Measurements from ENCODE around the gene FMN1. TPM values are rescaled to one million over a fixed set of nuclear protein-coding genes. Genes with fewer than 3 reads are reported as not detected.

The FMN1 gene
- total RNA-seq, 1 experiment from 2014 or later, result 3.9 TPM

DNA sequence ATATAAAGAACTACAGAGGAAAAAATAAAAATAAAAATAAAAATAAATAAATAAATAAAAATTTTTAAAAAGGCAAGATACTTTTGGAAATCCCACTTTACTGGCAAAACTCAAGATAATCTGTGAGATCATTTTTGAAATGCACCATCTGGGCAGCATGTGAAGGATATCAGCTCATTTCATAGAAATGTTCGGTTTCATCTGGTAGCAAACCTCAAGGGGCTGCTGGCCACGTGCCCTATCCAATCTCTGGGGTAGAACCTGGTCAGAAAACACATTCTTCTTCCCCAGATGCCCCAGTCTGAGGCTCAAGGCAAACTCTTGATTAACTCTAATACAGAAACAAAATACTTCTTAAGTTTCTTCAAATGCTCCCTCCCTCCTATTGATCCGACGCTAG lies 166.0 kb downstream of the FMN1 start:
- Histone ChIP-seq H3K4me3 (ENCODE audit: low read depth in 2 of 2, low read length in 2 of 2) (no peak overlapping the region), H3K27me3 (ENCODE audit: control insufficient read depth, insufficient read depth, low read length) (no peaks in the 10 kb centered on the region), H3K27ac (ENCODE audit: low read length) (no peak overlapping the region), H3K9me3 (ENCODE audit: control insufficient read depth, insufficient read depth, low read depth, low read length) (no peaks in the 10 kb centered on the region), H3K4me1 (ENCODE audit: control insufficient read depth, insufficient read depth, low read length) (no peaks in the 10 kb centered on the region), H3K36me3 (ENCODE audit: control insufficient read depth, insufficient read depth, low read length) (no peaks in the 10 kb centered on the region; the same call in 1 of the 2 replicates)
- ATAC-seq (no peak), DNase-seq (ENCODE audit: low read depth, low spot score) (no peak)
- in situ Hi-C loops (cut with HindIII; ENCODE audit: low pct_unique_long_range_greater_than_20kb, low sequenced_read_pairs), result no loop called here
- no TSS peak for BruUV-seq (replicated peaks)
- ChIA-PET POLR2A (no interaction called here), CTCF (no interaction called here)
- intact Hi-C loops (cut with micrococcal nuclease; ENCODE audit: unreplicated experiment), result no loop called here
- TF ChIP-seq POLR2AphosphoS5 (IDR thresholded peaks at IDR 0.05; ENCODE audit: low read depth, low read length), result no peak
- TF ChIP-seq, protein P1, sequence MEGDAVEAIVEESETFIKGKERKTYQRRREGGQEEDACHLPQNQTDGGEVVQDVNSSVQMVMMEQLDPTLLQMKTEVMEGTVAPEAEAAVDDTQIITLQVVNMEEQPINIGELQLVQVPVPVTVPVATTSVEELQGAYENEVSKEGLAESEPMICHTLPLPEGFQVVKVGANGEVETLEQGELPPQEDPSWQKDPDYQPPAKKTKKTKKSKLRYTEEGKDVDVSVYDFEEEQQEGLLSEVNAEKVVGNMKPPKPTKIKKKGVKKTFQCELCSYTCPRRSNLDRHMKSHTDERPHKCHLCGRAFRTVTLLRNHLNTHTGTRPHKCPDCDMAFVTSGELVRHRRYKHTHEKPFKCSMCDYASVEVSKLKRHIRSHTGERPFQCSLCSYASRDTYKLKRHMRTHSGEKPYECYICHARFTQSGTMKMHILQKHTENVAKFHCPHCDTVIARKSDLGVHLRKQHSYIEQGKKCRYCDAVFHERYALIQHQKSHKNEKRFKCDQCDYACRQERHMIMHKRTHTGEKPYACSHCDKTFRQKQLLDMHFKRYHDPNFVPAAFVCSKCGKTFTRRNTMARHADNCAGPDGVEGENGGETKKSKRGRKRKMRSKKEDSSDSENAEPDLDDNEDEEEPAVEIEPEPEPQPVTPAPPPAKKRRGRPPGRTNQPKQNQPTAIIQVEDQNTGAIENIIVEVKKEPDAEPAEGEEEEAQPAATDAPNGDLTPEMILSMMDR (IDR thresholded peaks at IDR 0.05), result no peak
- TF ChIP-seq, protein P2, sequence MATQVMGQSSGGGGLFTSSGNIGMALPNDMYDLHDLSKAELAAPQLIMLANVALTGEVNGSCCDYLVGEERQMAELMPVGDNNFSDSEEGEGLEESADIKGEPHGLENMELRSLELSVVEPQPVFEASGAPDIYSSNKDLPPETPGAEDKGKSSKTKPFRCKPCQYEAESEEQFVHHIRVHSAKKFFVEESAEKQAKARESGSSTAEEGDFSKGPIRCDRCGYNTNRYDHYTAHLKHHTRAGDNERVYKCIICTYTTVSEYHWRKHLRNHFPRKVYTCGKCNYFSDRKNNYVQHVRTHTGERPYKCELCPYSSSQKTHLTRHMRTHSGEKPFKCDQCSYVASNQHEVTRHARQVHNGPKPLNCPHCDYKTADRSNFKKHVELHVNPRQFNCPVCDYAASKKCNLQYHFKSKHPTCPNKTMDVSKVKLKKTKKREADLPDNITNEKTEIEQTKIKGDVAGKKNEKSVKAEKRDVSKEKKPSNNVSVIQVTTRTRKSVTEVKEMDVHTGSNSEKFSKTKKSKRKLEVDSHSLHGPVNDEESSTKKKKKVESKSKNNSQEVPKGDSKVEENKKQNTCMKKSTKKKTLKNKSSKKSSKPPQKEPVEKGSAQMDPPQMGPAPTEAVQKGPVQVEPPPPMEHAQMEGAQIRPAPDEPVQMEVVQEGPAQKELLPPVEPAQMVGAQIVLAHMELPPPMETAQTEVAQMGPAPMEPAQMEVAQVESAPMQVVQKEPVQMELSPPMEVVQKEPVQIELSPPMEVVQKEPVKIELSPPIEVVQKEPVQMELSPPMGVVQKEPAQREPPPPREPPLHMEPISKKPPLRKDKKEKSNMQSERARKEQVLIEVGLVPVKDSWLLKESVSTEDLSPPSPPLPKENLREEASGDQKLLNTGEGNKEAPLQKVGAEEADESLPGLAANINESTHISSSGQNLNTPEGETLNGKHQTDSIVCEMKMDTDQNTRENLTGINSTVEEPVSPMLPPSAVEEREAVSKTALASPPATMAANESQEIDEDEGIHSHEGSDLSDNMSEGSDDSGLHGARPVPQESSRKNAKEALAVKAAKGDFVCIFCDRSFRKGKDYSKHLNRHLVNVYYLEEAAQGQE (IDR thresholded peaks at IDR 0.05; ENCODE audit: insufficient read depth in 1 of 2, low read depth in 2 of 2, low read length in 1 of 2), result no peak
- TF ChIP-seq SIN3A (IDR thresholded peaks at IDR 0.05; ENCODE audit: borderline replicate concordance, insufficient read depth, low read depth, low read length), result no peak
- no peak for TF ChIP-seq TCF7L2 (IDR thresholded peaks at IDR 0.05; ENCODE audit: low read depth, low read length)

DNA sequence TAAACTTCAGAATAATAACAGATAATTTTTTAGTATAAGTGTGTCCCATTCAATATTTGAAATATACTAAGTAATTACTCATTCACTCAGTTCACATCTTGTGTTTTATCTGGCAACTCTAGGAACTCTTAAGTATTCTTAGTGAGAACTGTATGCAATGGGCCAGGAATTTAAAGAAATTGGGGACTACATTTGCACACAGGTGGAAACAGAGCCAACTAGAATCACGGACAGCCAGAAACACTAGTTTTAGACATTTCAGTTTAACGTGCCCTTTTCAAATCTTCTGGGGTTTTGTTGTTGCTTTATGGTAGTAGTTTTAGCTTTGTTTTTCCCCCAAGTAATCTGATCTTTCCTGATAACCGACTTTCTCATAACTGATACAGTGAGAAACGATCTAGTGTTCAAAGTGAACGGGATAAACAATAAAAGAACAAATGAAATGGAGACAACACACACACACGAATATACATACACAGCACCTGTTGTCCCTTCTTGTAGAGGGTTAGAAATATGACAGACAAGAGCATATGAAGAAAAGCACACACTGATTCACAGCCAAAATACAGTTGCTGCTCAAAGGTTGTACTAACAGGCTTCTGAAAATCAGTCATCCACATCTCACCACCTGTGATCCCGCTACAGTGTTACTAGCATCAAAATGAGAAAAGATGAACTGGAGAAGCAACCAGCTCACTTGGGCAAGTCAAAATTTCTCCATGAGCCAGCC lies 167.0 kb downstream of the FMN1 start:
- H3K27me3 ChIP-seq (ENCODE audit: control insufficient read depth, insufficient read depth, low read length), result no peaks in the 10 kb centered on the region
- ChIA-PET POLR2A (no interaction called here), CTCF (no interaction called here)
- DNase-seq (ENCODE audit: low read depth, low spot score) (no peak), ATAC-seq (no peak)
- intact Hi-C loops (cut with micrococcal nuclease; ENCODE audit: unreplicated experiment), result no loop called here
- in situ Hi-C loops (cut with HindIII; ENCODE audit: low pct_unique_long_range_greater_than_20kb, low sequenced_read_pairs), result no loop called here
- no peaks in the 10 kb centered on the region for H3K9me3 ChIP-seq (ENCODE audit: control insufficient read depth, insufficient read depth, low read depth, low read length)
- TF ChIP-seq, protein P1 (IDR thresholded peaks at IDR 0.05), result no peak
- TF ChIP-seq TCF7L2 (IDR thresholded peaks at IDR 0.05; ENCODE audit: low read depth, low read length) (no peak), POLR2AphosphoS5 (IDR thresholded peaks at IDR 0.05; ENCODE audit: low read depth, low read length) (no peak), SIN3A (IDR thresholded peaks at IDR 0.05; ENCODE audit: borderline replicate concordance, insufficient read depth, low read depth, low read length) (no peak)
- TF ChIP-seq, protein P2 (IDR thresholded peaks at IDR 0.05; ENCODE audit: insufficient read depth in 1 of 2, low read depth in 2 of 2, low read length in 1 of 2), result no peak
- H3K27ac ChIP-seq (ENCODE audit: low read length), result no peak overlapping the region
- no TSS peak for BruUV-seq (replicated peaks)
- no peaks in the 10 kb centered on the region for H3K4me1 ChIP-seq (ENCODE audit: control insufficient read depth, insufficient read depth, low read length)
- H3K36me3 ChIP-seq (ENCODE audit: control insufficient read depth, insufficient read depth, low read length), result no peaks in the 10 kb centered on the region; the same call in 1 of the 2 replicates
- no peak overlapping the region for H3K4me3 ChIP-seq (ENCODE audit: low read depth in 2 of 2, low read length in 2 of 2)
